ENCODE results near the gene GAGE10.

DNA sequence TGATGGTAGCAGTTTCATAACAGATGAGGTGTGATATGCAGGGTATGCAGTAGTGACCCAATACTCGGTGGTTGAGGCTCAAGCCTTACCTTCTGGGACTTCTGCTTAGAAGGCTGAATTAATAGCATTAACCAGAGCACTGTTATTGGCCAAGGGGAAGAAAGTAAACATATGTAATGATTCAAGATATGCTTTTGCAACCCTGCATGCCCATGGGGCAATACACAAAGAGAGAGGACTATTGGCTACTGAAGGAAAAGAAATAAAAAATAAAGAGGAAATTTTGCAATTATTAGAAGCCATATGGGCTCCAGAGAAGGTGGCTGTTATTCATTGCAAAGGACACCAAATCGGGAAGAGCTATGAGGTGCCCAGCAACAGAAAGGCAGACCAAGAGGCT lies 8.7 kb downstream of the GAGE10 start:
- TF ChIP-seq, protein P1, sequence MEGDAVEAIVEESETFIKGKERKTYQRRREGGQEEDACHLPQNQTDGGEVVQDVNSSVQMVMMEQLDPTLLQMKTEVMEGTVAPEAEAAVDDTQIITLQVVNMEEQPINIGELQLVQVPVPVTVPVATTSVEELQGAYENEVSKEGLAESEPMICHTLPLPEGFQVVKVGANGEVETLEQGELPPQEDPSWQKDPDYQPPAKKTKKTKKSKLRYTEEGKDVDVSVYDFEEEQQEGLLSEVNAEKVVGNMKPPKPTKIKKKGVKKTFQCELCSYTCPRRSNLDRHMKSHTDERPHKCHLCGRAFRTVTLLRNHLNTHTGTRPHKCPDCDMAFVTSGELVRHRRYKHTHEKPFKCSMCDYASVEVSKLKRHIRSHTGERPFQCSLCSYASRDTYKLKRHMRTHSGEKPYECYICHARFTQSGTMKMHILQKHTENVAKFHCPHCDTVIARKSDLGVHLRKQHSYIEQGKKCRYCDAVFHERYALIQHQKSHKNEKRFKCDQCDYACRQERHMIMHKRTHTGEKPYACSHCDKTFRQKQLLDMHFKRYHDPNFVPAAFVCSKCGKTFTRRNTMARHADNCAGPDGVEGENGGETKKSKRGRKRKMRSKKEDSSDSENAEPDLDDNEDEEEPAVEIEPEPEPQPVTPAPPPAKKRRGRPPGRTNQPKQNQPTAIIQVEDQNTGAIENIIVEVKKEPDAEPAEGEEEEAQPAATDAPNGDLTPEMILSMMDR (IDR thresholded peaks at IDR 0.05): no peak
- TF ChIP-seq EP300 (IDR thresholded peaks at IDR 0.05): no peak

Data from suprapubic skin (tissue), 3 donors.